Astrocyte (in vitro differentiated cells and primary cell): ENCODE results near the gene GABRE.

Experiments
- EZH2 ChIP-seq: IDR thresholded peaks from 2 replicates; pipeline ENCODE4 v1.6.1; 2012; ENCODE audit warnings: mild to moderate bottlenecking, low read length, inconsistent platforms; ENCODE audit not compliant: insufficient read depth
- TF ChIP-seq, protein P1 (sequence below): IDR thresholded peaks from 2 replicates; pipeline ENCODE4 v1.5.1; 2011; ENCODE audit warnings: low read depth, mild to moderate bottlenecking, inconsistent platforms, low read length, moderate library complexity; ENCODE audit not compliant: insufficient read depth

DNA sequence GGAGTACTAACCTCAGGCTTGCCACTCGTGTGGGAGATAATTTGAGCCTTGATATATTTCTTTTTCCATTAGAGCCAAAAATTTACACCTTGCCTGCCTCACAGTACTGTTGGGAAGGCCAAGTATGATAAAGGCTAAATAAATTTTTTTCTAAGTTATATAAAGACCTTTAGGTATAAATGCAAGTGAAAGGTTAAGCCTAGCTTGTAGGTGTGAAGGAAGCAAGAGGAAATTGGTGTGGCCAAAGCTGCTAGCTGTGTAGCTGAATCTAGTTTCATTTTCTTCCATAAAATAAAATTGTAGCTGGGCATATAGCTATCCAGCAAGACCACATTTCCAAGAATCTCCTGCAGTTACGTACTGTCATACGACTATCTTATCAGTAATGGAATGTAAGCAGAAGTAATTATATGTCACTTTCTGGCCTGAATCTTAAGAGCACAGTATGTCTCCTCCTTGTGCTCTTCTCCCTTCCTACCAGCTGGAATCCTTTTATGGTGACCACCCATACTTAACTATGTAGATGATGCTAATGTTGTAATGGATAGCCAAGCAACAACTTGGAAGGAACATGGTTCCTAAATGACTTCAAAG lies 14.3 kb upstream of the GABRE start:
- TF ChIP-seq, protein P1, sequence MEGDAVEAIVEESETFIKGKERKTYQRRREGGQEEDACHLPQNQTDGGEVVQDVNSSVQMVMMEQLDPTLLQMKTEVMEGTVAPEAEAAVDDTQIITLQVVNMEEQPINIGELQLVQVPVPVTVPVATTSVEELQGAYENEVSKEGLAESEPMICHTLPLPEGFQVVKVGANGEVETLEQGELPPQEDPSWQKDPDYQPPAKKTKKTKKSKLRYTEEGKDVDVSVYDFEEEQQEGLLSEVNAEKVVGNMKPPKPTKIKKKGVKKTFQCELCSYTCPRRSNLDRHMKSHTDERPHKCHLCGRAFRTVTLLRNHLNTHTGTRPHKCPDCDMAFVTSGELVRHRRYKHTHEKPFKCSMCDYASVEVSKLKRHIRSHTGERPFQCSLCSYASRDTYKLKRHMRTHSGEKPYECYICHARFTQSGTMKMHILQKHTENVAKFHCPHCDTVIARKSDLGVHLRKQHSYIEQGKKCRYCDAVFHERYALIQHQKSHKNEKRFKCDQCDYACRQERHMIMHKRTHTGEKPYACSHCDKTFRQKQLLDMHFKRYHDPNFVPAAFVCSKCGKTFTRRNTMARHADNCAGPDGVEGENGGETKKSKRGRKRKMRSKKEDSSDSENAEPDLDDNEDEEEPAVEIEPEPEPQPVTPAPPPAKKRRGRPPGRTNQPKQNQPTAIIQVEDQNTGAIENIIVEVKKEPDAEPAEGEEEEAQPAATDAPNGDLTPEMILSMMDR, result no peak
- no peak for TF ChIP-seq EZH2
